HUES64 (cell line): ENCODE results near the gene MARCHF2.
"Not testable (repeated sequence)": the region's sequence is repeated elsewhere in the genome, so short reads cannot be mapped to it uniquely, and the experiment has no call there.

ENCODE experiments used
- H3K27ac ChIP-seq: 2 replicates; pipeline ENCODE4 v1.7.0; 2013; ENCODE audit warnings: low read depth, low read length, inconsistent platforms
- H3K27me3 ChIP-seq: 2 replicates; pipeline ENCODE4 v1.6.1; 2013; ENCODE audit warnings: mild to moderate bottlenecking, low read length; ENCODE audit not compliant: insufficient read depth
- H3K36me3 ChIP-seq: 2 replicates; pipeline ENCODE4 v1.6.1; 2013; ENCODE audit warnings: mild to moderate bottlenecking, low read length; ENCODE audit not compliant: insufficient read depth
- H3K4me1 ChIP-seq: 2 replicates; pipeline ENCODE4 v1.6.1; 2013; ENCODE audit warnings: mild to moderate bottlenecking, low read length, moderate library complexity; ENCODE audit not compliant: insufficient read depth
- H3K4me3 ChIP-seq: 2 replicates; pipeline ENCODE4 v1.5.1; 2013; ENCODE audit warnings: mild to moderate bottlenecking, low read length, moderate library complexity
- H3K9ac ChIP-seq: 2 replicates; pipeline ENCODE4 v1.6.1; 2013; ENCODE audit warnings: mild to moderate bottlenecking, low read depth, low read length
- H3K9me3 ChIP-seq: 2 replicates; pipeline ENCODE4 v1.6.1; 2013; ENCODE audit warnings: low read depth, low read length; ENCODE audit not compliant: insufficient read depth
- WGBS: fragments of 150-250, 120-280 bp; methylation state at CpG from one replicate; pipeline ENCODE4 v1.1.7; 2013; ENCODE audit warnings: missing lambda C conversion rate; 5-methylcytosine and 5-hydroxymethylcytosine counted together

Gene MARCHF2

GRCh38 chr19:8375766-8376165 lies 37.3 kb upstream of the MARCHF2 start:
- not testable (repeated sequence) for H3K4me1 ChIP-seq, H3K9ac ChIP-seq, H3K27me3 ChIP-seq, H3K4me3 ChIP-seq, H3K36me3 ChIP-seq, H3K27ac ChIP-seq, H3K9me3 ChIP-seq
- WGBS, result 98% methylated on average over 32 of the region's 32 CpGs

- 94% methylated on average over 9 of the region's 10 CpGs for WGBS
- not testable (repeated sequence) for H3K4me3 ChIP-seq, H3K36me3 ChIP-seq, H3K9ac ChIP-seq, H3K27me3 ChIP-seq, H3K9me3 ChIP-seq, H3K4me1 ChIP-seq, H3K27ac ChIP-seq
Observed at GRCh38 chr19:8376373-8376974, 36.6 kb upstream of the MARCHF2 start.

GRCh38 chr19:8377598-8377997 lies 35.5 kb upstream of the MARCHF2 start:
- H3K9me3 ChIP-seq, result no peaks in the 10 kb centered on the region; the same call in 1 of the 2 replicates
- H3K27ac ChIP-seq, result no peak overlapping the region
- H3K4me3 ChIP-seq, result no peak overlapping the region
- WGBS, result 92% methylated on average over 1 of the region's 1 CpG
- H3K27me3 ChIP-seq, result no peaks in the 10 kb centered on the region
- peaks cover 6% of the 10 kb centered on the region; the same call in 1 of the 2 replicates for H3K4me1 ChIP-seq
- no peak overlapping the region for H3K9ac ChIP-seq
- peaks cover 1% of the 10 kb centered on the region; the same call in 1 of the 2 replicates for H3K36me3 ChIP-seq

GRCh38 chr19:8379156-8379891 lies 33.8 kb upstream of the MARCHF2 start:
- not testable (repeated sequence) for H3K27ac ChIP-seq, H3K27me3 ChIP-seq, H3K4me1 ChIP-seq, H3K9ac ChIP-seq, H3K4me3 ChIP-seq, H3K36me3 ChIP-seq, H3K9me3 ChIP-seq
- WGBS, result 96% methylated on average over 13 of the region's 13 CpGs

GRCh38 chr19:8384569-8384968 lies 28.5 kb upstream of the MARCHF2 start:
- H3K27me3 ChIP-seq, H3K4me1 ChIP-seq, H3K4me3 ChIP-seq, H3K9me3 ChIP-seq, H3K27ac ChIP-seq, H3K9ac ChIP-seq, H3K36me3 ChIP-seq: not testable (repeated sequence)
- WGBS, result 89% methylated on average over 1 of the region's 4 CpGs

GRCh38 chr19:8385103-8385502 lies 28.0 kb upstream of the MARCHF2 start:
- not testable (repeated sequence) for H3K9ac ChIP-seq, H3K27ac ChIP-seq, H3K9me3 ChIP-seq, H3K4me3 ChIP-seq, H3K4me1 ChIP-seq, H3K36me3 ChIP-seq, H3K27me3 ChIP-seq
- WGBS, result 86% methylated on average over 2 of the region's 2 CpGs

- H3K9ac ChIP-seq, H3K4me3 ChIP-seq, H3K4me1 ChIP-seq, H3K27me3 ChIP-seq, H3K9me3 ChIP-seq, H3K27ac ChIP-seq, H3K36me3 ChIP-seq: not testable (repeated sequence)
- WGBS, result 98% methylated on average over 3 of the region's 3 CpGs
Observed at GRCh38 chr19:8385566-8385965, 27.5 kb upstream of the MARCHF2 start.

- not testable (repeated sequence) for H3K27ac ChIP-seq, H3K4me1 ChIP-seq, H3K4me3 ChIP-seq, H3K27me3 ChIP-seq, H3K36me3 ChIP-seq, H3K9me3 ChIP-seq, H3K9ac ChIP-seq
- 86% methylated on average over 9 of the region's 9 CpGs for WGBS
Observed at GRCh38 chr19:8386419-8386818, 26.7 kb upstream of the MARCHF2 start.

- no peak overlapping the region for H3K4me3 ChIP-seq
- 87% methylated on average over 4 of the region's 4 CpGs for WGBS
- H3K9me3 ChIP-seq, result no peaks in the 10 kb centered on the region
- no peak overlapping the region for H3K27ac ChIP-seq
- H3K4me1 ChIP-seq, result peaks cover 8% of the 10 kb centered on the region; the same call in 1 of the 2 replicates
- no peaks in the 10 kb centered on the region; the same call in 1 of the 2 replicates for H3K36me3 ChIP-seq
- no peak overlapping the region for H3K9ac ChIP-seq
- H3K27me3 ChIP-seq, result no peaks in the 10 kb centered on the region
Observed at GRCh38 chr19:8386990-8387389, 26.1 kb upstream of the MARCHF2 start.

GRCh38 chr19:8387688-8388611 lies 25.2 kb upstream of the MARCHF2 start:
- Histone ChIP-seq H3K4me3 (no peak overlapping the region), H3K27ac (no peak overlapping the region), H3K36me3 (no peaks in the 10 kb centered on the region; the same call in 1 of the 2 replicates), H3K9ac (no peak overlapping the region), H3K4me1 (peaks cover 8% of the 10 kb centered on the region; the same call in 1 of the 2 replicates), H3K27me3 (no peaks in the 10 kb centered on the region), H3K9me3 (no peaks in the 10 kb centered on the region)
- WGBS, result 94% methylated on average over 15 of the region's 16 CpGs

GRCh38 chr19:8388612-8388958 lies 24.5 kb upstream of the MARCHF2 start:
- H3K9me3 ChIP-seq, result no peaks in the 10 kb centered on the region
- H3K9ac ChIP-seq, result no peak overlapping the region
- no peaks in the 10 kb centered on the region for H3K27me3 ChIP-seq
- WGBS, result no CpG with 5 or more reads among the region's 2 CpGs
- no peak overlapping the region for H3K4me3 ChIP-seq
- peaks cover 8% of the 10 kb centered on the region; the same call in 1 of the 2 replicates for H3K4me1 ChIP-seq
- H3K36me3 ChIP-seq, result no peaks in the 10 kb centered on the region; the same call in 1 of the 2 replicates
- H3K27ac ChIP-seq, result no peak overlapping the region
